HFF-Myc (cell line): Measurements from ENCODE around the gene DOCK3.
"Not testable (repeated sequence)": the region's sequence is repeated elsewhere in the genome, so short reads cannot be mapped to it uniquely, and the experiment has no call there.

Experiments used
- DNase-seq: peaks from one replicate; pipeline ENCODE4 v3.0.0-alpha.2; 2011; ENCODE audit warnings: low read depth; ENCODE audit errors: extremely low read depth
- H3K4me3 ChIP-seq: replicated peaks from 2 replicates; pipeline ENCODE4 v1.5.1; 2011; ENCODE audit warnings: low read depth, mild to moderate bottlenecking, control low read depth, low read length
- CTCF ChIP-seq: IDR thresholded peaks from 2 replicates; pipeline ENCODE4 v1.5.1; 2012; ENCODE audit warnings: mild to moderate bottlenecking, low read depth, low read length, control low read depth; ENCODE audit errors: missing control alignments

DOCK3 gene

GRCh38 chr3:51361746-51362145 lies 687.0 kb downstream of the DOCK3 start:
- no peak for TF ChIP-seq CTCF
- no peak overlapping the region for H3K4me3 ChIP-seq
- no peak for DNase-seq

- H3K4me3 ChIP-seq: no peak overlapping the region
- DNase-seq: no peak
- TF ChIP-seq CTCF: no peak
Measured at GRCh38 chr3:51362476-51362875, 687.7 kb downstream of the DOCK3 start.

GRCh38 chr3:51368276-51368675 lies 693.5 kb downstream of the DOCK3 start:
- not testable (repeated sequence) for H3K4me3 ChIP-seq, DNase-seq

GRCh38 chr3:51371943-51372557 lies 697.3 kb downstream of the DOCK3 start:
- peak; percentile 65 for TF ChIP-seq CTCF
- peak; percentile 51 for DNase-seq
- H3K4me3 ChIP-seq: no peak overlapping the region

GRCh38 chr3:51373658-51374421 lies 699.1 kb downstream of the DOCK3 start:
- DNase-seq: no peak
- no peak for TF ChIP-seq CTCF

GRCh38 chr3:51374456-51374855 lies 699.7 kb downstream of the DOCK3 start:
- H3K4me3 ChIP-seq: no peak overlapping the region
- DNase-seq: no peak
- no peak for TF ChIP-seq CTCF

More at GRCh38 chr3:51373658-51374421, 699.1 kb downstream of the DOCK3 start:
- H3K4me3 ChIP-seq: no peak overlapping the region

- no peak overlapping the region for H3K4me3 ChIP-seq
- TF ChIP-seq CTCF: no peak
- no peak for DNase-seq
Measured at GRCh38 chr3:51375136-51375535, 700.4 kb downstream of the DOCK3 start.
